MCF 10A (cell line): Measurements from ENCODE around the gene DNER. TPM values are rescaled to one million over a fixed set of nuclear protein-coding genes. Genes with fewer than 3 reads are reported as not detected.
A peak's percentile ranks its signal among the peaks of the same experiment; 100 is the strongest.

ENCODE experiments used
- BruUV-seq: library from RNA; stranded (reverse); fragments of 400-500 nt; replicated peaks from 2 replicates; lab custom pipeline; 2021; lab: Mats Ljungman, UMichigan
- CTCF ChIA-PET: fragments of 300-600 bp; sonication (Branson Sonifier 250); formaldehyde crosslinking; extraction: SDS; loops from one replicate; lab custom pipeline; 2021; ENCODE audit warnings: antibody characterized with exemption, inconsistent platforms; lab: Yijun Ruan, JAX
- POLR2A ChIA-PET: fragments of 300-600, 350-650 bp; sonication (Branson Sonifier 250); formaldehyde crosslinking; extraction: SDS; loops from one replicate; lab custom pipeline; 2020; ENCODE audit warnings: antibody characterized with exemption, inconsistent platforms; lab: Yijun Ruan, JAX
- DNase-seq: peaks from one replicate; pipeline ENCODE4 v3.0.0-alpha.2; 2018; ENCODE audit not compliant: unreplicated experiment
- H3K27ac Mint-ChIP-seq: one replicate; pipeline ENCODE4 v1.8.0; 2022; ENCODE audit warnings: mild to moderate bottlenecking, low read depth, mixed read lengths; ENCODE audit not compliant: unreplicated experiment
- H3K27me3 Mint-ChIP-seq: one replicate; pipeline ENCODE4 v1.8.0; 2022; ENCODE audit warnings: mixed read lengths; ENCODE audit not compliant: insufficient read depth, unreplicated experiment
- H3K36me3 Mint-ChIP-seq: one replicate; pipeline ENCODE4 v1.8.0; 2022; ENCODE audit warnings: mild to moderate bottlenecking, moderate library complexity, mixed read lengths; ENCODE audit not compliant: insufficient read depth, unreplicated experiment
- H3K4me1 Mint-ChIP-seq: one replicate; pipeline ENCODE4 v1.8.0; 2022; ENCODE audit warnings: mixed read lengths; ENCODE audit not compliant: insufficient read depth, unreplicated experiment
- H3K4me3 Mint-ChIP-seq: one replicate; pipeline ENCODE4 v1.8.0; 2022; ENCODE audit warnings: mild to moderate bottlenecking, moderate library complexity, mixed read lengths; ENCODE audit not compliant: unreplicated experiment
- H3K9me3 Mint-ChIP-seq: one replicate; pipeline ENCODE4 v1.8.0; 2022; ENCODE audit warnings: mixed read lengths; ENCODE audit not compliant: unreplicated experiment
- intact Hi-C: fragments of 100-400 bp; cut with micrococcal nuclease; formaldehyde crosslinking; loops from 2 replicates; pipeline ENCODE4 v1.14.1; 2022
- total RNA-seq: library from RNA; stranded (reverse); gene quantifications from 2 replicates; pipeline ENCODE4 v1.2.3, GENCODE V29; 2022
- TF ChIP-seq, protein P1 (sequence below): fragments of 200-600 bp; IDR thresholded peaks from one replicate; pipeline ENCODE4 v1.8.0; 2022; ENCODE audit warnings: antibody characterized with exemption, mild to moderate bottlenecking; ENCODE audit not compliant: unreplicated experiment

DNER gene
- total RNA-seq, 1 experiment from 2014 or later, result 49.2 TPM

DNA sequence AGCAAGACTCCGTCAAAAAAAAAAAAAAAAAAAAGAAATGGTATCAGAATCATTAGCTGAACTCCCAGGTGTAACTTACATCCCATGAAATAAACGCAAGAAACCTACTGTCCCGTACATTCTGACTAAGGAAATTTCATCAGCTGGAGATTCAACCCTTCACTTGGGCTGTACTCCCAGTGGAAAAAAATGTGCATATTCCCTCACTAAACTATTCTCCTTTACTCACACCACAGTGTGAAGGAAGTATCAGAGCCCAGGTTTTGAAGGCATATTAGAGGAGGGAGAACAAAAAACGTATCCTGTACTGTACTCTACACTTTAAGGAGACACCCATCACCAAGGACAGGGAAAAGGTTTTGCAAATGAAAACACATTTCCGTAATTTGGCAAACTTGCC is 64.3 kb downstream of the DNER start:
- Mint-ChIP-seq H3K27me3 (no peaks in the 10 kb centered on the region), H3K27ac (no peak overlapping the region), H3K36me3 (no peaks in the 10 kb centered on the region), H3K9me3 (no peaks in the 10 kb centered on the region), H3K4me1 (no peaks in the 10 kb centered on the region), H3K4me3 (no peak overlapping the region)
- BruUV-seq, result no TSS peak
- CTCF ChIA-PET, result interaction anchor here (1.0 kb wide), 1 partner anchor 11 kb away, joined by 4 read pairs; no protein-coding TSS in a partner anchor
- no peak for DNase-seq
- POLR2A ChIA-PET, result no interaction called here
- intact Hi-C loops, result no loop called here
- TF ChIP-seq, protein P1, sequence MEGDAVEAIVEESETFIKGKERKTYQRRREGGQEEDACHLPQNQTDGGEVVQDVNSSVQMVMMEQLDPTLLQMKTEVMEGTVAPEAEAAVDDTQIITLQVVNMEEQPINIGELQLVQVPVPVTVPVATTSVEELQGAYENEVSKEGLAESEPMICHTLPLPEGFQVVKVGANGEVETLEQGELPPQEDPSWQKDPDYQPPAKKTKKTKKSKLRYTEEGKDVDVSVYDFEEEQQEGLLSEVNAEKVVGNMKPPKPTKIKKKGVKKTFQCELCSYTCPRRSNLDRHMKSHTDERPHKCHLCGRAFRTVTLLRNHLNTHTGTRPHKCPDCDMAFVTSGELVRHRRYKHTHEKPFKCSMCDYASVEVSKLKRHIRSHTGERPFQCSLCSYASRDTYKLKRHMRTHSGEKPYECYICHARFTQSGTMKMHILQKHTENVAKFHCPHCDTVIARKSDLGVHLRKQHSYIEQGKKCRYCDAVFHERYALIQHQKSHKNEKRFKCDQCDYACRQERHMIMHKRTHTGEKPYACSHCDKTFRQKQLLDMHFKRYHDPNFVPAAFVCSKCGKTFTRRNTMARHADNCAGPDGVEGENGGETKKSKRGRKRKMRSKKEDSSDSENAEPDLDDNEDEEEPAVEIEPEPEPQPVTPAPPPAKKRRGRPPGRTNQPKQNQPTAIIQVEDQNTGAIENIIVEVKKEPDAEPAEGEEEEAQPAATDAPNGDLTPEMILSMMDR, result no peak

DNA sequence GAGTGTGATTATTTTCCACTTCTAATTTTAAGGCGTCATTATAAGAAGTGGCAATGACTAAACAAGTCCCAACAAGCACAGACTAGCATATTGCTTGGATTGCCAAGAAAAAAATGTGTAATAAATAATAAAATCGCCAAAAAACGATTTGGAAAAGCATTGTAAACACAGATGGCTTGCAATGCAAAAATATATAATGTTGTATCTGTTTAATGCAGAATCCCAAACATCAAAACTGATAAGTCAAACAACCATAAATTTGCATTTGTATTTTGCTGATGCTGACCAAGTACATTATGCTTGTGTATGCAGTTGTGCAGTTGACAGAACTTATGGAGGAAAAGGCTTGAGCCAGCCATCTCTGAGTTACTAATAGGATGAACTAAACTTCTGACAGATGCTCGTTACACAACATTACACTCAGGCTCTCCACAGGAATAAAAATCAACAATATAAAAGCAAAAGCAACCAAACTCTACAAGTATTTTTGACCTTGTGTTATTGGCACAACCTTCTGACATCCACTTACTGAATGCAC is 68.1 kb downstream of the DNER start:
- Mint-ChIP-seq H3K27ac (no peak overlapping the region), H3K9me3 (no peaks in the 10 kb centered on the region), H3K27me3 (no peaks in the 10 kb centered on the region), H3K36me3 (no peaks in the 10 kb centered on the region), H3K4me1 (peaks cover 7% of the 10 kb centered on the region), H3K4me3 (no peak overlapping the region)
- intact Hi-C loops, result no loop called here
- TF ChIP-seq, protein P1, result no peak
- BruUV-seq, result no TSS peak
- ChIA-PET CTCF (interaction anchor here (0.9 kb wide), 1 partner anchor 60 kb away, joined by 3 read pairs; no protein-coding TSS in a partner anchor), POLR2A (interaction anchor here (0.7 kb wide), 2 partner anchors 9 to 27 kb away, joined by 3 to 4 read pairs; no protein-coding TSS in a partner anchor)
- no peak for DNase-seq

DNA sequence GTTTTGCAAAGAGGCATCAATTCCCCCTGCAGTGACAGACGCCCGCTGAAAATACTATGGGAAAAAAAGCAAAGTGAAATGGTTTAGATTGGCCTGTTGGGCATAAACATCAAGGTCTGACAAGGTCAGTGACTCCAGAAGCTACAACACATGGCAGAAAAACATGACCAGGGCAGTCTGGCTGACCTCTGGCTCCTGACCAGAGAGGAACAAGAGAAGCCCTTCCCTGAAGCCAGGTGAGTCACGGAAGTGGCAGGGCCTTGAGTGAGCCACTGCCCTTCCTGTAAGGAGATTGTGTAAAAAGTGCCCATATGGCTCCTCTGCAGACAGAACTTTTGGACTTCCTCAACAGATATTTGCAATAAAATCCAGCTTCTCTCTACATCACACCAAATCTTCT is 72.0 kb downstream of the DNER start:
- peak; percentile 83 for DNase-seq
- BruUV-seq, result no TSS peak
- intact Hi-C loops, result no loop called here
- ChIA-PET POLR2A (interaction anchor here (0.9 kb wide), 1 partner anchor 56 kb away, joined by 3 read pairs; no protein-coding TSS in a partner anchor), CTCF (interaction anchor here (0.8 to 1.4 kb wide), 4 partner anchors 10 to 37 kb away, joined by 3 to 5 read pairs (median 3); no protein-coding TSS in a partner anchor)
- Mint-ChIP-seq H3K36me3 (no peaks in the 10 kb centered on the region), H3K4me3 (no peak overlapping the region), H3K27ac (peak overlapping the region; percentile 22), H3K4me1 (peaks cover 7% of the 10 kb centered on the region), H3K27me3 (no peaks in the 10 kb centered on the region), H3K9me3 (no peaks in the 10 kb centered on the region)
- TF ChIP-seq, protein P1, result no peak

DNA sequence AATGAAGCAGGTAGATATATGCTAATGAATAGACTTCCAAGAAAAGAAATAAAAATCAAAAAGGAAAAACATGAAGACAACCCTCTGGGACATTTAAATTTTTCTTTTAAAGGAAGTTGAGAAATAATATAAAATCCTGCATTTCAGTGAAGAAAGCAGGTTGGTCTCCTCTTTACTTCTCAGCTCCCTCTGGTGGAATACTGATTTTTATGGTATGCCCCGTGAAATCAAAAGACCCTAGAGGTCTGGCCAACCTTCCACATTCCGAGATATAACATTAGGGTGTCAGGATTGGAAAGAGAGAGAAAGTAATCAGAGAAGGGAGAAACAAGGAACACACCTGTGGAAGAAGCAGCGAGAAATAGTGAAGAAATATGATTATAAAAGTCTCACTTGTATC is 72.7 kb downstream of the DNER start:
- intact Hi-C loops, result no loop called here
- Mint-ChIP-seq H3K4me3 (no peak overlapping the region), H3K36me3 (no peaks in the 10 kb centered on the region), H3K27me3 (no peaks in the 10 kb centered on the region), H3K4me1 (peaks cover 7% of the 10 kb centered on the region), H3K9me3 (no peaks in the 10 kb centered on the region), H3K27ac (no peak overlapping the region)
- TF ChIP-seq, protein P1, result no peak
- ChIA-PET POLR2A (no interaction called here), CTCF (interaction anchor here (0.6 to 1.4 kb wide), 4 partner anchors 11 to 181 kb away, joined by 3 to 5 read pairs (median 3); no protein-coding TSS in a partner anchor)
- no peak for DNase-seq
- BruUV-seq, result no TSS peak
